HG02678 (cell line): ENCODE measurements around the gene INPP5A.
A peak's percentile ranks its signal among the peaks of the same experiment; 100 is the strongest.
"Not testable (repeated sequence)": the region's sequence is repeated elsewhere in the genome, so short reads cannot be mapped to it uniquely, and the experiment has no call there.

ENCODE experiments used
- ATAC-seq: cut with Tn5 transposase; IDR thresholded peaks from one replicate; pipeline ENCODE4 v1.9.1; 2021; ENCODE audit warnings: mild to moderate bottlenecking, moderate library complexity; ENCODE audit not compliant: unreplicated experiment

INPP5A gene

DNA sequence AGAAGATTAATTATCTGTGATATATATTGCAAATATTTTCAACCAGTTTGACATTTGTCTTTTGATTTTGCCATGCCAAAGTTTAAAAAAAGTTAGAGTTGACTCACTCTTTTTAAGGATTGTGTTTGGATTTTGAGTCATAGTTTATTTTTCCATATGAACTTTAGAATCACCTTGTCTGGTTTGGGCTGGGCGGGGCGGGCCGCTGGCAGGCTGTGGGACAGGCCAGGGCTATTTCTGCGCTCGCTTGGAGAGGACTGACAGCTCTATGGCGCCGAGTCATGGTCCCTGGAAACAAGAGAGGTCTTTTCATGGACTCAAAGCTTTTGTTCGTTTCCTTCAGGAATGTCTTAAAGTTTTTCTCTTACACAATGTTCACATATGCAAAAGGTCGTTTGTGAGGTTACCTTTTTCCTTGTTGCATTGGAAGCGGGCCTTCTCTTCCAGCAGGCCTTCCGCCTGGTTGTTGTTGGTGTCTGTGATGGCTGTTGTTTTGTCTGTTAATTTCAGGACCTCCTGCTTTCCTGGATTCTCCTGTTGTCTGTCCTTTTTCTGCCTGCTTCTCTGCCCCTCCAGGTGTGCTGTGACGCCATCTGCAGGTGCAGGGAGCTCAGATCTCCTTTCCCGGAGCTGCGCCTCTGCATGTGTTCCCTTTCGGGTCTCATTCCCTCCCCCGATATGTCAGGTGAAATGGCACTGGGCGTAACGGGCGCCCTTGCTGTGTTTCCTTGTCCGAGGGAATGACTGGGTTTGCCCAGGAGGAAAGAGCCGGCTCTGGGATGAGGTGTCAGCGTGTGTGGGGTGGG lies 53.8 kb downstream of the INPP5A start:
- no peak for ATAC-seq

DNA sequence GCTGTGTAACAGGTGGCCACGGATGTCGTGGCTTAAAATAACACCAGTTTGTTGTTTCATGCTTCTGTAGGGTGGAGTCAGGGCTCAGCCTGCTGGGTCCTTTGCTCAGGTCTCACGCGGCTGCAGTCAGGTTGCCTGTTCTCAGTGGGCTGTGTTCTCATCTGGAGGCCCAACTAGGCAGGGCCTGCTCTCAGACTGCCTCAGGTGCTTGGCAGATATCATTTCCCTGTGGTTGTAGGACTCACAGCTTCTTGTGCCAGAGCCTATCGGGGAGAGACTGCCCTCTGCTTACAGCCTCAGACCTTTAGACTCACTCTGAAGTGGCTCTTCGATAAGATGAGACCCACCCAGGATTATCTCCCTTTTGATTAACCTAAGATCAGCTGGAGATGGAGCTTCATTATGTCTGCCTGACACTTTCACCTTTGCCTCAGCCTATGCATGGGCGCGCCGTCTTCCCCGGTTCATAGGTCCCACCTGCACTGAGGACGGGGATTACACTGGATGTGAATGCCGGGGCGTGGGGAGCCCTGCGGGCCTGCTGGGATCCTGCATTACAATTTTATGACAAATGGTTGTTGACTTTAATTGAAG lies 55.3 kb downstream of the INPP5A start:
- ATAC-seq, result no peak

DNA sequence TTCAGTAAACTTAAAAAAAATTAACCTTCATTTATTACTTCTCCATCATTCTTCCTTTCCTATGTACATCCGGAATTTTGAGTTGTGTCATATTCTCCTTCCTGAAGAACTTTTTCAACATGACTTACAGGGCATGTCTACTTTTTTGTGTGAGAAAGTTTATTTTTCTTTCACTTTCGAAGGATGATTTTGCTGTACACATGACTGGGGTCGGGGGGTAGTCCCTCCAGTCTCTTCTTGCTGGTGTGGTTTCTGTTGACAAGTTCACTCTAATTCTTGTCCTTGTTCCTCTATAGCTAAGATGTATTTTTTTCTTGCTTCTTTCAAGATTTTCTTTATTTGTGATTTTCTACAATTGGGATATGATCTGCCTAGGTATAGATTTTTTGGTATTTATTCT lies 55.8 kb downstream of the INPP5A start:
- ATAC-seq, result peak; percentile 64

DNA sequence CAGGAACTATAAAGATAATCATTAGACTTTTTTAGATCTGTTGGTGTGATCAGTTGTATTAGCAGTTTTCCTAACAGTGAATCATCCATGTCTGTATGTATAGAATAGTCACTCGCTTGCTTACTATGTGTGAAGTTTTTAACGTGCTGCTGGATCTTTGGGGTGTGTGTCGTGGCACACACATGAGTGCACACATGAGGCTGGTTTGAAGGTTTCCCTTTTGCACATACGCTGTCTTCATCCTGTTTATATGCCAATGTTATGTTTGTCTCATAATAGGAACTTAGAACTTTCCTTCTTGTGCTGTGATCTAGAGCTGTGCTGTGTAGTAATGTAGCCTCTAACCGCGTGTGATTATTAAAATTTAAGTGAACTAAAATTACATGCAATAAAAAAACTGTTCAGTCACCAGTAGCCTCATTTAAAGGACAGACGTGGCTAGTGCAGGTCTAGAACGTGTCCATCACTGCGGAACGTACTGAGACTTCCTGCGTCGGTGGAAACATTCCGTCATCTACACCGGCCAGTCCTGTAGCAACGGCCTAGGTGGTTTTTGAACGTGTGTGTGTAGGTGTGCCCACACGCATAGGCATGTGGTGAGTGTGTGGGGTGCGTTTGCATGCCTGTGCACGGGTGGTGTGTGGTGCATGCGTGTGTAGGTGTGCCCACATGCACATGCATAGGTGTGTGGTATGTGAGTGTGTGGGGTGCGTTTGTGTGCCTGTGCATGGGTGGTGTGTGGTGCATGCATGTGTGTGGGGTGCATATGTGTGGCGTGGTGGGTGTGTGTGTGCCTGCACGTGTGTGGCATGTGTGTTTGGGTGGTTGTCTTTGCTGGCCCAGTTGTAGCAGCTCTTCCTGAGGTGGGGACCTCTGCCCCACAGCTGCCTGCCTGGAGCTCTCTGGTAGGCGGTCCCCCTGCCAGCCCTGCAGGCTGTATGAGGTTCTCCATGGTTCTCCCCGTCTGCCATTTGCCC lies 56.6 kb downstream of the INPP5A start:
- peak; percentile 72 for ATAC-seq

DNA sequence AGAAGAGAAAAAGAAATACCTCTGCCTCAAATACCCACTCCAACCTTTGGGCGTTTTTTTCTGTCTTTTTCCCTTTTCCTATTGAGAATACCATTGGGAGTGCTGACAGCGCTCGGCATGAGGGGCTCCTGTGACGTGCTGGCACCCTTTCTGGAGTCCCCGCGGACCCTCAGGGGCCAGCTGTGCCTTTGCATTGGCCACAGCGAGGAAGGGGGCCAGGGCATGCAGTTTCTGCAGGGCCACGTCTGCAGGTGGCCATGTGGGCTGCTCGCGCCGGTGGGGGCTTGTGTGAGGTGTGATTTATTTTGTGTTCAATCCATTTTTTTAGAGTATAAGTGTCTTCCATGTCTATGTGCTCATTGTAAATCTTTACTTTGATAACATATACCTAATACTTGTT lies 57.4 kb downstream of the INPP5A start:
- ATAC-seq, result no peak

DNA sequence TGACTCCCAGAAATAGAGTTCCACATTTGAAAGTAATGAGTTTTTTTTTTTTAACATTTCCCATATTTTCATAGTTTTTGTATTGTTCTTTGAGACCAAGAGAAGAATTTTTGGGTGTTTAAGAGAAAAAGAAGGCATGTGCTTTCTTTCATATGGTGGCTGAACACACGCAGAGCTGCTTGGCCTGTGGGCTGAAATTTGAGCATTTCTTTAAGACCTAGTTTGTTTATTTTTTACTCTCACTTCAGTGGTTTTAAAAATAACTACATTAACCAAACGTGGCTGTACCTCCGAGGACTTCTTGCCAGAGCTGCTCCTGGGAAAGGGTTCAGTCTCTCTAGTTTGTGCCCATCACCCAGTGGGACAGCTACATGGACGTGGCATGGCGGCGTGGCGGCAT lies 58.3 kb downstream of the INPP5A start:
- no peak for ATAC-seq

DNA sequence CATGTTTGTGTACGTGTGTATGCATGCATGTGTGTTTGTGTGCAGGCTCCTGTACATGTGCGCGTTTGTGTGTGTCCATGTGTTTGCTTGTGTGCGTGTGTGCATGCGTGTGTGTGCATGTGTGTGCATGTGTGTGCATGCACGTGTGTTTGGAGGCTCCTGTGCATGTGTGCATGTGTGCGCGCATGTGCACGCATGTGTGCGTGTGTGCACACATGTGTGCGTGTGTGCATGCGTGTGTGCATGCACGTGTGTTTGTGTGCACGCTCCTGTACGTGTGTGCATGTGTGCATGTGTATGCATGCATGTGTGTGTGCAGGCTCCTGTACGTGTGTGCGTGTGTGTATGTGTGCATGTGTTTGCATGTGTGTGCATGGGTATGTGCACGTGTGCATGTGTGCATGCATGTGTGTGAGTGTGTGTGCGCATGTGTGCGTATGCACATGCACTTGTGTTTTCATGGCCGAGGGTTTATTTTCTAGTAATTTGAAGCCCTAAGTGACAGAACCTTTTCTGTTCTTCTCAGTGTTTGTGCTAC lies 59.2 kb downstream of the INPP5A start:
- no peak for ATAC-seq

DNA sequence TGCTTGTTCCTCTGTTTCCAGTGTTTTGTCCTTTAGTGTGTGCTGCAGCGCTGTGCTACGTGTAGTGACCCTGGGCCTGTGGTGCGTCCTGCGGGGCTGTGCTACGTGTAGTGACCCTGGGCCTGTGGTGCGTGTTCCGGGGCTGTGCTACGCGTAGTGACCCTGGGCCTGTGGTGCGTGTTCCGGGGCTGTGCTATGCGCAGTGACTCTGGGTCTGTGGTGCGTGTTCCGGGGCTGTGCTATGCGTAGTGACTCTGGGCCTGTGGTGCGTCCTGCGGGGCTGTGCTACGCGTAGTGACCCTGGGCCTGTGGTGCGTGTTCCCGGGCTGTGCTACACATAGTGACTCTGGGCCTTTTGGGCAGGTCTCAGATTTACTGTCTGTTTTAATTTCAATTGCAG lies 60.1 kb downstream of the INPP5A start:
- no peak for ATAC-seq

DNA sequence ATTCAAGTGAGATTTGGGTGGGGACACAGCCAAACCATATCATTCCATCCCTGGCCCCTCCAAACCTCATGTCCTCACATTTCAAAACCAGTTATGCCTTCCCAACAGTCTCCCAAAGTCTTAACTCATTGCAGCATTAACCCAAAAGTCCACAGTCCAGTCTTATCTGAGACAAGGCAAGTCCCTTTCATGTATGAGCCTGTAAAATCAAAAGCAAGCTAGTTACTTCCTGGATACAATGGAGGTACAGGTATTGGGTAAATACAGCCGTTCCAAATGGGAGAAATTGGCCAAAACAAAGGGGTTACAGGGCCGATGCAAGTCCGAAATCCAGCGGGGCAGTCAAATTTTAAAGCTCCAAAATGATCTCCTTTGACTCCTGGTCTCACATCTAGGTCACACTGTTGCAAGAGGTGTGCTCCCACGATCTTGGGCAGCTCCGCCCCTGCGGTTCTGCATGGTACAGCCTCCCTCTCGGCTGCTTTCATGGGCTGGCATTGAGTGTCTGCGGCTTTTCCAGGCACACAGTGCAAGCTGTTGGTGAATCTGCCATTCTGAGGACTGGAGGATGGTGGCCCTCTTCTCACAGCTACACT lies 61.5 kb downstream of the INPP5A start:
- ATAC-seq, result not testable (repeated sequence)

DNA sequence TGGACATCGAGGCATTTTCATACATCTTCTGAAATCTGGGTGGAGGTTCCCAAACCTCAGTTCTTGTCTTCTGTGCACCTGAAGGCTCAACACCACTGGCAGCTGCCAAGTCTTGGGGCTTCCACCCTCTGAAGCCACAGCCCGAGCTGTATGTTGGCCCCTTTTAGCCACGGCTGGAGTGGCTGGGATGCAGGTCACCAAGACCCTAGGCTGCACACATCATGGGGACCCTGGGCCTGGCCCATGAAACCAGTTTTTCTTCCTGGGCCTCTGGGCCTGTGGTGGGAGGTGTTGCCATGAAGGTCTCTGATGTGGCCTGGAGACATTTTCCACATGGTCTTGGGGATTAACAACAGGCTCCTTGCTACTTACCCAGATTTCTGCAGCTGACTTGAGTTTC lies 62.1 kb downstream of the INPP5A start:
- ATAC-seq, result no peak

DNA sequence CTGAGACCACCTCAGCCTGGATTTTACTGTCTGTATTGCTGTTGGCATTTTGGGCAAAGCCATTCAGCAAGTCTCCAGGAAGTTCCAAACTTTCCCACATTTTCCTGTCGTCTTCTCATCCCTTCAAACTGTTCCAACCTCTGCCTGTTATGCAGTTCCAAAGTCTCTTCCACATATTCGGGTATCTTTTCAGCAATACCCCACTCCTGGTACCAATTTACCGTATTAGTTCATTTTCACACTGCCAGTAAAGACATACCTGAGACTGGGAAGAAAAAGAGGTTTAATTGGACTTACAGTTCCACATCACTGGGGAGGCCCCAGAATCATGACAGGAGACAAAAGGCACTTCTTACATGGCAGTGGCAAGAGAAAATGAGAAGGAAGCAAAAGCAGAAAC lies 62.8 kb downstream of the INPP5A start:
- ATAC-seq, result no peak

DNA sequence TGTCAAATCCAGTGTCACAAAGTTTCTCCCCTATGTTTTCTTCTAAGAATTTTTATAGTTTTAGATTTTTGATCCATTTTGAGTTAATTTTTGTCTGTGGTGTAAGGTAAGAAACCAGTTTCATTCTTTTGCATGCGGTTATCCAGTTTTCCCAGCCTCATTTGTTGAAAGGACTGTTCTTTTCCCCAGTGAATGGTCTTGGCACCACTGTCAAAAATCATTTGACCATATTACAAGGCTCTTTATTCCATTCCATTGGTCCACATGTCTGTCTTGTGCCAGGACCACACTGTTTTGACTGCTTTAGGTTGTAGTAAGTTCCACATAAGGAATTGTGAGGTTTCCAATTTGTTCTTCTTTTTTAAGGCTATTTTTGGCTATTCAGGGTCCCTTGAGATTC lies 64.0 kb downstream of the INPP5A start:
- no peak for ATAC-seq

DNA sequence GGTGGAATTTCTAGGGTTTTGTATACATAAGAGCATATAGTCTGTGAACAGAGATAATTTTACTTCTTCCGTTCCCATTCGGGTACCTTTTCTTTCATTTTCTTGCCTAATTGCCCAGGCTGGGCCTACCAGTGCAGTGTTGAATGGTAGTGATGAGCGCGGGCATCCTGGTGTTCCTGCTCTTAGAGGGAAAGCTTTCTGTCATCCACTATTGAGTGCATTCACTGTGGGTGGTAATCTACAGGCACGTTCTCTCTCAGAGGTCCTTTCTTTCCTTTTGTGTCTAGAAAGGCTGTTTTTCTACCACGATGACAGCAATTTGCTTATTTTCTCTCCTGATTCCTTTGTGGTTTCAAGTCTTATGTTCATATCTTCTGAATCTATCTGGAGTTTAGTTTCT lies 65.0 kb downstream of the INPP5A start:
- no peak for ATAC-seq

DNA sequence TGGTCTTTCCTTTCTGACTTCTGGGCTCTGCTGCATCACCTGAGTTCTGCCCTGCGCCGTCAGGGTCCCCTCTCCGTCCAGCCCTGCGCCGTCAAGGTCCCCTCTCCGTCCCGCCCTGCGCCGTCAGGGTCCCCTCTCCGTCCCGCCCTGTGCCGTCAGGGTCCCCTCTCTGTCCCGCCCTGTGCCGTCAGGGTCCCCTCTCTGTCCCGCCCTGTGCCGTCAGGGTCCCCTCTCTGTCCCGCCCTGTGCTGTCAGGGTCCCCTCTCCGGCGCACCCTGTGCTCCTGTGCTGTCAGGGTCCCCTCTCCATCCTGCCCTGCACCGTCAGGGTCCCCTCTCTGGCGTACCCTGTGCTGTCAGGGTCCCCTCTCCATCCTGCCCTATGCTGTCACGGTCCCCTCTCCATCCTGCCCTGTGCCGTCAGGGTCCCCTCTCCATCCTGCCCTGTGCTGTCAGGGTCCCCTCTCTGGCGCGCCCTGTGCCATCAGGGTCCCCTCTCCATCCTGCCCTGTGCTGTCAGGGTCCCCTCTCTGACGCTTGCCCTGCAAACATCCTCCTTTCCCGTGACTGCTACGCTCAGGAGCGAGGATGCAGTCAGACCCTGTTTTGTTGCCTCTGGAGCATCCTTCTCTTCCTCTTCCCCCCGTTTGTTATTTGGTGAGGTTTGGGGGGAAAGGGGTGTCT lies 66.4 kb downstream of the INPP5A start:
- ATAC-seq, result no peak

DNA sequence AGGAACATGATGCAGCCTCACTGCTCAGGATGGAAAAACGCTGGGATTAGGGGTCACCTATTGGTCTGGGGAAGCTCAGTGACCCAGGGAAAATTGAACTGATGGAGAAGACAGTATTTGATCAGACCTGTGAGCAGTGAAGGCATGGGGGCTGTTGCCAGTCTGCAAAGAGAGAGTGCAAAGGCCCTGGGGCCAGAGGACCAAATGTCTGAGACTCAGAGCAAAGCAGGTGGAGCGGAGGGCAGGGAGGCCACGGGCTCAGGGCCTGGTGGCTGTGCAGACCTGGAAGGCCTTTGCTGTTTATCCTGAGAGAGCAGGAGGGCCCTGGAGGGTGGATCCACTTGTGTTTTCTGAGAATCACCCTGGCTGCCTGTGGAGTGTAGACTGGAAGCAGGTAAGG lies 67.1 kb downstream of the INPP5A start:
- no peak for ATAC-seq

DNA sequence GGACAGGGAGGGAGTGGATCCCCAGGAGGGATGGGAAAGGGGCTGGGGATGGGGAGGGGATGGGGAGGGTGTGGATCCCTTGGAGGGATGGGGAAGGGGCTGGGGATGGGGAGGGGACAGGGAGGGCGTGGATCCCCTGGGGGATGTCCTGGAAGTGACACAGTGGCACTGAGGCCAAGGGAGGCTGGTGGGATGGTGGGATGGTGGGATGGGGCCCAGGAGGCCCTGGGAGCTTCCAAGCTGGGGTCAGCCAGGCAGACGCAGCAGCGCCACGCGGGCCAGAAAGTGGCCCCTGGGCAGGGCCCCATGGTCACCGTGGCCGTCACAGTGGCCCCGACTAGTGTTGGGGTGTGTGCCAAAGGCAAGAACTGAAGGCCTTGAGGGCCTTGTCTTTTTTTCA lies 67.8 kb downstream of the INPP5A start:
- no peak for ATAC-seq

DNA sequence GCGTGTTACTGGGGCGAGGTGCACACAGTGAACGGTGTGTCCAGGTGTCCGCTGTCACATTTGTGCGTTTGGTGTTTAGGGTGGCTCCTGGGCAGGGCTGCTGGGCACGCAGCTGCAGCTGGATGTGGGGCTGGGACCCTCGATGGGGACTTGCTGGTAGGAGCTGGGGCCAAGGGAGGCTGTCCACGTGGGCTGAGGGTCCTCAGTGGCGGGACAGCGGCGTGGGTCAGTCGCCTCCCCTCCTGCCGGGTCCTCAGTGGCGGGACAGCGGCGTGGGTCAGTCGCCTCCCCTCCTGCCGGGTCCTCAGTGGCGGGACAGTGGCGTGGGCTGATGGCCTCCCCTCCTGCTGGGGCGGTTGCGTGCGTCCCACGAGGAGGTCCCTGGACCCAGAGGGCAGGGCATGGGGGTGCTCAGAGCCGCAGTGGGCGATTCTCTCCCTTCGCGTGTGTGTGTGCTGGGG lies 68.5 kb downstream of the INPP5A start:
- ATAC-seq, result no peak

DNA sequence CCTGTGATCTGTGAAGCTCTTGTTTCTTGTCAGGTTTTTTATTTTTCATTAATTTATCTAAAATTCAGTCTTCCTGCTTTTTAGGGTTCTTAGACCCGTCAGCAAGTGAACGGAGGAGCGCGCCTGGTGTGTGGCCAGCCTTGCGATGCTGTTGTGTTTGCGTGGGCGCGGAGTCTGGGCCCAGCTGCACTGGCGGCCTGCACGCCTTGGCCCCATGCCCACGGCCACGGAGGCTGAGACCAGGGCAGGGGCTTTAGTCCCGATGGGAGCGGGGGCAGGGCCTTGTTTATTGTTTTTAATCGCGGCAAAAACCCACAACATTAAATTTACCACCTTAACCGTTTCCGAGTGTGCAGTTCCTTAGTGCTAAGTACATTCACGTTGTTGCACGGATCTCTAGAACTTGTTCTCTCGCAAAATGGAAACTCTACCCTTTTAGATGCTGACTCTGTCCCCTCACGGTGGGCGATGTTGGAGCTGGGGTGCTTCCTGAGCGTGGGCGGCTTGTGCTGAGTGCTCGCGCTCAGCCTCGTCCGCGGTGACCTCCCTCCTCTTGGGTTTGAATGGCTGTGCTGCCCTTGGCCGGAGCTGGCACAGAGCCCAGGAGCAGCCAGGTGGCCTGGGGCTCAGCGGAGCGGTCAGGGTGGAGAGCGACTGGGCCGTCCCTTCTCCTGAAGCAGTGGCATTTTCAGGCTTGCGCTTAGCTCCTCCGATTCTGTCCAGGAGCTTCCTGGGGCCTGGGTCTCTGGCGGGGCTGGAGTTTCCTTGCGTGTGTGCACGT lies 69.1 kb downstream of the INPP5A start:
- ATAC-seq, result no peak

DNA sequence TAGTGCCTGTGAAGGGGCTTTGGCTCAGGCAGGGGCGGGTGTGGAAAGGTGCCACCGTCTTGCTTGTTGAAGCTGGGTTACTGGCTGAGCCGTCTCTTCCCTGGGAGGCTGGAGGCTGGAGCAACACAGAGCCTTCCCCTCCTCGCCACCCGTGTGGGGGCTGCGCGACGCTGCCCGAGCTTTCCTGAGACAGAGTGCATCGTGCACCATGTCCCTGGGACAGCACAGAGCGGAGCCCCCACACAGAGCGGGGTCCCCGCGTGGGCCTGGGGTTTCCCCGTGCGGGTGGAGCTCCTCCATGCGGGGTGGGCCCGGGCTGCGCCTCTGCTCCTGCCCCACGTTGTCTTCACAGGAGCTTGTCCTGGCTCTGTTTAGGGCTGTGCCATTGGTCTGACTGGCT lies 69.9 kb downstream of the INPP5A start:
- ATAC-seq, result no peak
